GM03348 (cell line): ENCODE results near the gene TOPAZ1.
A peak's percentile ranks its signal among the peaks of the same experiment; 100 is the strongest.

Experiments
- DNase-seq: peaks from one replicate; pipeline ENCODE4 v3.0.0; 2012; ENCODE audit warnings: low spot score

TOPAZ1 gene

GRCh38 chr3:44241706-44242105 lies at the start of gene TOPAZ1:
Gene TOPAZ1 (plus strand): TSS chr3:44241886. CDS start chr3:44242054, 168 bp downstream.
- no peak for DNase-seq

DNA sequence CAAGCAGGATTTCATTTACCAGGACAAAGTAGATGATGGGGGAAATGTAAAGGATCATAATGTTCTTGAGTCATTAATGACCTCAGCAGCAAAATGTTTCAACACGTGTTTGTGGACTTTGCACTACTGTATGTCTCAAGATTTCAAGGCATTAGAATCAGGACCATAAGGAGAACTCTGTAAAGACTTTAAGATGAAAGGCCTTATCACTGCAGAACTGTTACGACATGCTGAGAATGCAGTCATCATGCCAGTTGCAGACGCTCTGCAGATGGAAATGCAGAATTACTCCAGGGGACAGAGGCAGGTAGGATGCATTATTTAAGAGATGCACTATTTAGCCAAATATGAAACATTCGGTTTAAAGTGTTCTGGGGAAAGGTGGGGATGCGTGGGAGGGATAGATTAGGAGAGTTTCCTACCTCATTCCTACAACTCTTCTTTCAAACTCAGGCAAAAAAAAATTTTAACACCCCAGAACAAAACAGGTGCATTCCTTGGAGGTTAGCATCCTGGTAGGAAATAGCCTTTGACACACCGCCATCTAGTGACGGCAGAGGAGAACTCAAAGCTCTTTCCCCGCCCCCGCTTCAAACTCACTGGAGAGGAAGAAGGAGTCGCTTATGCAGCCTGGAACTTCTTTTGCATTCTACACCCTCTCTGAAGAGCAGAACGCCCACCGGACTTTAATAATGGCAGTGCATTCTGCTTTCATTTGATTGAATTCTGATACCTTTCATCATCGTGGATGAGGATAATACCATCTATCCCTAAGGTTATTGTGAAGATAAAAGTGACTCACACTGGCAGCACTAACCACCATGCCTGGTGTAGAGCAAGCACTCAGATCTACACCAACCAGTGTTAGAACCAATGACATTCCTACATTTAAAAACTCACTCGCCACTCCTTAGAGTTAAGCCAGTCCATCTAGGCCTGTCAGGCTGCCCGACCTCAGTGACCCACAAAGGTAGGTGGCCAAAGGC lies 43.1 kb upstream of the TOPAZ1 start:
- peak; percentile 84 for DNase-seq

GRCh38 chr3:44206261-44206660 lies 35.4 kb upstream of the TOPAZ1 start:
- no peak for DNase-seq

- no peak for DNase-seq
Measured at GRCh38 chr3:44206862-44207652, 34.6 kb upstream of the TOPAZ1 start.

DNA sequence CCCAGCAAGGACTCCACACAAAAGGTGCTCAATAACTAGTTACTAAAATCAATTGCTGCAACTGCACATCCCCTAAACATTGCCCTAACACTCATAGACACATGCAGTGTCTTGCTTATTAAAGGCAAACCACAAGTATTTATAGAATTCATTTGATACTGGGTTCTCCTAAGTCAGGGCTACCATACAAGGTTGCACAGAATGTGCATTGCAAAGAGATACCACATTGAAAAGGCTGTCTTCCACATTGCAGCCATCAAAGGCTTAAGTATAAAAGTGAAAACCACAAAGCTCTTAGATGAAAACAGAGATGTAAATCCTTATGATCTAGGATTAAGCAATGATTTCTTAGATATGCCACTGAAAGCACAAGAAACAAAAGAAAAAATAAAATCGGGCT lies 33.6 kb upstream of the TOPAZ1 start:
- no peak for DNase-seq

GRCh38 chr3:44208568-44208967 lies 33.1 kb upstream of the TOPAZ1 start:
- no peak for DNase-seq

DNA sequence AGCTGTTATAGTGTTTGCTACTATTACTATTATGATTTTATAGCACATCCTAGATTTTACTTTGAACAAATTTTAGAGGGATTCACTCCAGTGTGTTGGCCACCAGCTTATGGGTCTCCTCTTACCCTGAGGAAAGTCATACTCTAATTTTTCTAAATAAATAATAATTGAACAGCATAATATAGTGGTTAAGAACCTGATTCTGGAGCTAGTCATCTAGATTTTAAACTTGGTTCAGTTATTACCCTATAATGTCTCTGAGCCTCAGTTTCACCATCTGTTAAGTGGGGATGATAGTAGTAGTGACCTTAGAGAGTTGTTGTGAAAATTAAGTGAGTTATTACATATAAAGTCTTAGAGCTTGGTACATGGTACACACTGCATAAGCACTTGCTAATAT lies 30.7 kb upstream of the TOPAZ1 start:
- DNase-seq = no peak

- DNase-seq = no peak
Measured at GRCh38 chr3:44222337-44222736, 19.3 kb upstream of the TOPAZ1 start.

DNA sequence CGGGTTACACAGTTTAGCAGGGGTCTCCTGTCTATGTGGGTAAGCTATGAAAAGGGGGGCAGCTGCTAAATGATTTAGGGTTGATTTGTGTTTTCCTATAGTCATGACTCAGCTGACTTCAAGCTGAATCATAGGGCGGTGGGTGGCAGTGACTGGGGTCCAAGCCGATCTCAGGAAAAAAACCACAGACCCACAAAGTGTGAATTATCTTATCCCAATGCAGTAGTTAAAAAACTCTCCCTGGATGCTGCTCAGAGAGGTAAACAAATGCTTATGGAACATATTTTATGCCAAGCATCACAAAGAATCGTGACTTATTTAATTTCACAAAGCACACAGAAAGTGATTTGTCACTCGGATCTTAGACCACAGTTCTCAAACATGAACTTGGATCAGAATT lies 18.4 kb upstream of the TOPAZ1 start:
- DNase-seq = no peak

DNA sequence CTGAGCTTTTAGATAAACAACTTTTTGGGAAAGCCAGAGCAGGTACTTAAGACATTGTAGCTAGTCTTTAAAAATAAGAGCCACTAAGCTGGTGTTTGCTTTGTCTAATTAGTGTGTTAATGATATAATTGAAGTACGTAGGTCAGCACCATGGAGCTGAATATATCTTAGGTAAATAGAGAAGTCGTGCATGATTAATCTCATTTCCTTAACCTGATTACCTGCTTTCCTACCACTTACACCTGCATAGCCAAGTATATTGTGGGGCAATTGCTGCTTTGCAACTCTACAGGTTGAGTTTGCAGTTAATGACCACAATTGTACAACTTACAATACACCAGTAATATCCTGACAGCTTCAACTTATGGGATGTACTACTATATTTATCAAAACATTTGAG lies 17.6 kb upstream of the TOPAZ1 start:
- DNase-seq = no peak

DNA sequence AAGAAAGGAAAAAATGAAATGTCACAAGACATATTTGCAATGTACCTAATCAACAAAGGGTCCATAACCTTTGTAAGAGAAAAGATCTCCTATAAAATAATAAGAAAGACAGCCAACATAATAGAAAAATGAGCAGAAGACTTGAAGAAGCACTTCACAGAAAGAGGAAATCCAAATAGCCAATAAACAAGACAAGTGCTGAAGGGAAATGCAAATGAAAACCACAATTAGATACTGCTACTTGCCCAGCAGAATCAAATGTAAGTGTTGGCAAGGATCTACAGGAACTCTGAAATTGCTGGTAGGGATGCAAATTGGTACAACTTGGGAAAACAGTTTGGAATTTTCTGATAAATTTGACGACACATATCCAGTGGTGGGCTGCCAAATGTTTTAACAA lies 15.1 kb upstream of the TOPAZ1 start:
- DNase-seq = no peak

DNA sequence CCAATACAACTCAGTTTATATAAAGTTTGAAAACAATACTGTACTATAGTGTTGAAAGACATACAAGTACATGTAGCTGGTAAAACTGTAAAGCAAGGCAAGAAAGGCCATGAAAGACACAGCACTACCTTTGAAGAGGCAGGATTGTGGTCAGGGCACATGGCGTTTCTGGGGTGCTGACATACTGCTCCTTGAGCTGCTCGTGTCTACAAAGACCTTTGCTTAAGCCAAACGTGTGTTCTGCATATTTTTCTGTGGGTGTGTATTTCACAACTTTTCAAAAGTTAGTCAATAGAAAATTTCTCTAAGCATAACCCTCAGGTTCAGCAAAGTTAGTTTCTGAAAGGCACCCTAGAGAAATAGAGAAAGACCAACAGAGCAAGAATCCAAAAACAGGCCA lies 14.1 kb upstream of the TOPAZ1 start:
- DNase-seq = no peak

GRCh38 chr3:44228900-44229299 lies 12.8 kb upstream of the TOPAZ1 start:
- DNase-seq = no peak

- no peak for DNase-seq
Measured at GRCh38 chr3:44232407-44232806, 9.3 kb upstream of the TOPAZ1 start.

- DNase-seq = no peak
Measured at GRCh38 chr3:44234648-44235268, 6.9 kb upstream of the TOPAZ1 start.

- DNase-seq = peak; percentile 86
Measured at GRCh38 chr3:44235604-44236484, 5.8 kb upstream of the TOPAZ1 start.

- DNase-seq = no peak
Measured at GRCh38 chr3:44236485-44236908, 5.2 kb upstream of the TOPAZ1 start.

GRCh38 chr3:44237161-44237560 lies 4.5 kb upstream of the TOPAZ1 start:
- DNase-seq = no peak

DNA sequence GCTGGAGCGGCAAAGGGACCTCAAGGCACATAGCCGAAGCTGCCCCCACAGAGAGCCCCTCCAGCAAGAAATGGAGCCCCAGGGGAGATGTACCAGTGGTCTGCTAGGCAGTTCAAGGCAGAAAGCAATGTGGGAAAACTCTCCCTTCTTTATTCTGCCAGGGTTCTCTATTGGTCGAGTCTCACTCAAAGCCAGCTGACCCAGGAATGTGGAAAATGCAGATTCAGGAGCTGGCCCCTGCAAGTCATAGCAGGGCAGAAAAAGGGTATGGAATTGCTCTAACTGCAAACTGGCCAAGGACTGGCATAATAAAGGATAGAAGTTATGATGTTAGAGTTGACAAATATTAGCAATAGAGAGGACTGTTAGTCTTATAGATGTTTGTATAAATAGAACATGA lies 4.0 kb upstream of the TOPAZ1 start:
- no peak for DNase-seq

DNA sequence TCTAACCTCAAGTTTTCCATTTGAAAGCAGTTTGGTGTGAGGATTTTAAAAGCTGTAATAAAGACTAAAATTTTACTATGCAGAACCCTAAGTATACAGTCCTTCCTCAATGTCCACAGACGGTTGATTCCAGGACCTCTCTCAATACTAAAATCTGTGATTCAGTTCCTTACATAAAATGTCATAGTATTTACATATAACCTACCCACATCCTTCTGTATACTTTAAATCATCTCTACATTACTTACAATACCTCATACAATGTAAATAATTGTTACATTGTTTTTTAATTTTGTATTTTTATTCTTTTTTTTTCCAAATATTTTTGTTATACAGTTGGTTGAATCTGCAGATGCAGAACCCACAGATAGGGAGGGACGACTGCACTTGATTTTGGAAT lies 2.8 kb upstream of the TOPAZ1 start:
- DNase-seq = no peak

DNA sequence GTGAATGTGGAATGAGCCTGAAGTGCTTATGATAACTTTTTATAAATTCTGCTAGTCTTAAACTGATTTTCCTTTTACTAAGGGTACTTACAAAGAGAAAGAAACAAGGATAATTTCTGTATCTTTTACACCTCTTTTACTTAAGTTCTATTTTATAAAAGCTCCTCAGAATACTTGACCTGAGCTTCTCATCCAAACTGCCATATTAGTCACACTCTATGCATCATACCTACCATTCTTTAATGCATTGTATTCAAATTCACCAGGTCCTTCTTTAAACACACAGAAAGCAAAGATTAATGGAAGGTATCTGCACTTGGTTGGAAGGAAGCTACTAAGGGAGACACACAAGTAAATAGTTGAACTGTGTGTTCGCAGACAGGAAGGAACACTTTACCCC lies 1.6 kb upstream of the TOPAZ1 start:
- DNase-seq = no peak

GRCh38 chr3:44242721-44243120 lies 1.0 kb downstream of the TOPAZ1 start:
- DNase-seq = no peak
